ENCODE measurements around the gene RNF181.

RNF181 gene

GRCh38 chr2:85604568-85605339, 9.2 kb downstream of the RNF181 start:
- DNase-seq, result no peak
- TF ChIP-seq, protein P1, sequence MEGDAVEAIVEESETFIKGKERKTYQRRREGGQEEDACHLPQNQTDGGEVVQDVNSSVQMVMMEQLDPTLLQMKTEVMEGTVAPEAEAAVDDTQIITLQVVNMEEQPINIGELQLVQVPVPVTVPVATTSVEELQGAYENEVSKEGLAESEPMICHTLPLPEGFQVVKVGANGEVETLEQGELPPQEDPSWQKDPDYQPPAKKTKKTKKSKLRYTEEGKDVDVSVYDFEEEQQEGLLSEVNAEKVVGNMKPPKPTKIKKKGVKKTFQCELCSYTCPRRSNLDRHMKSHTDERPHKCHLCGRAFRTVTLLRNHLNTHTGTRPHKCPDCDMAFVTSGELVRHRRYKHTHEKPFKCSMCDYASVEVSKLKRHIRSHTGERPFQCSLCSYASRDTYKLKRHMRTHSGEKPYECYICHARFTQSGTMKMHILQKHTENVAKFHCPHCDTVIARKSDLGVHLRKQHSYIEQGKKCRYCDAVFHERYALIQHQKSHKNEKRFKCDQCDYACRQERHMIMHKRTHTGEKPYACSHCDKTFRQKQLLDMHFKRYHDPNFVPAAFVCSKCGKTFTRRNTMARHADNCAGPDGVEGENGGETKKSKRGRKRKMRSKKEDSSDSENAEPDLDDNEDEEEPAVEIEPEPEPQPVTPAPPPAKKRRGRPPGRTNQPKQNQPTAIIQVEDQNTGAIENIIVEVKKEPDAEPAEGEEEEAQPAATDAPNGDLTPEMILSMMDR (IDR thresholded peaks at IDR 0.05), result no peak
- Mint-ChIP-seq H3K27me3 (ENCODE audit: low read depth, poor library complexity) (no peaks in the 10 kb centered on the region), H3K27ac (no peak overlapping the region), H3K36me3 (ENCODE audit: low read depth) (peaks cover 32% of the 10 kb centered on the region), H3K4me1 (peaks cover 55% of the 10 kb centered on the region), H3K4me3 (peak overlapping the region; percentile 34), H3K9me3 (no peaks in the 10 kb centered on the region)

DNA sequence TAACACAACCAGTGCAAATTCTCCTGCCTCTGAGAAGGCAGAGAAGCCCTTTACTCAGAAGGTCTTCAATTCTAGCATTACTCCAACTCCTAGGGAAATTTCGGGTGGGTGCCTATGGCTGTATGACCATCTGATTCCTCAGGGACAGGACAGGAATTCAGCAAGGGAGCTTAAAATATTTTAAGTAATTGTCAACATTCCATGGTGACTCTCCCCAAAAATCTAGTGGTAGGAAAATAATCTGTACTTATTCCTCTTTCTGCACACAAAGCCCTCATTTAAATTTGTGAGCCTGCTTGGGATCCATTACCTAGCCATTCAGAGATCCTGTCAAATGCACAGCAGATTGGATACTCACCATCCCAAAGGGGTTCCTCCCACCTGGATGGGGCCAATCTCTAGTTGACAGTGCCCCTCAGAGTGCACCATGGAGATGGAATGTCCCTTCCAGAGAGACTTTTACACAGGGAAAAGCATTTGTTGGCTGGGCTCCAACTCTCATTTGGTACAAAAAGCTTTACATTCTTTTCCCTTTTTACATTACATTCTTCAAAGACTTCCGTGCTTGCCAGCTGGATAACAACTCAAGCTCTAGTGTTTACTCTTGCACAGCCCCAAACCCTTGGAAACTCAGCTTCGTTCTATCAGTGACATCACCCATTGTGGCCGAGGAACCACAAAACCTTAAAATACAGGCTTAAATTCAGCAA, 10.0 kb downstream of the RNF181 start:
- Mint-ChIP-seq H3K27ac (peak overlapping the region; percentile 81), H3K27me3 (ENCODE audit: low read depth, poor library complexity) (no peaks in the 10 kb centered on the region), H3K4me1 (peaks cover 61% of the 10 kb centered on the region), H3K9me3 (no peaks in the 10 kb centered on the region), H3K36me3 (ENCODE audit: low read depth) (peaks cover 37% of the 10 kb centered on the region), H3K4me3 (no peak overlapping the region)
- no peak for DNase-seq
- TF ChIP-seq, protein P1 (IDR thresholded peaks at IDR 0.05), result no peak

DNA sequence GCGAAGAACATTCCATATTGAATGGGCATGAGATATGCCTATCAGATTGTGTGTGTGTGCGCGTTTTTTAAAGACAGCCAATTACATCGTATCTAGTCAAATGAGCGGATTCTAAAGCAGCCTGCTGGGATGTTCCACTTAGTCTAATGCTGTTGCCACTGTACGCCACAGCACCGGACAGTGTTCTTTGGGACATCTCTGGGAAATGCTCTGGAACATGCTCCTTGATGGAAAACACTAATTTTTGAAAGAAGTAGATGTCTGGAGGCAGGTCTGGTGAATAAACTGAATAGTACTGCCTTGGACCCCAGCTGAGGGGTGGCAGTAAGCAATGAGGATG, 10.5 kb downstream of the RNF181 start:
- Mint-ChIP-seq H3K4me1 (peaks cover 60% of the 10 kb centered on the region), H3K36me3 (ENCODE audit: low read depth) (peaks cover 37% of the 10 kb centered on the region), H3K27me3 (ENCODE audit: low read depth, poor library complexity) (no peaks in the 10 kb centered on the region), H3K4me3 (no peak overlapping the region), H3K9me3 (no peaks in the 10 kb centered on the region), H3K27ac (peak overlapping the region; percentile 81)
- DNase-seq, result no peak
- TF ChIP-seq, protein P1 (IDR thresholded peaks at IDR 0.05), result no peak

DNA sequence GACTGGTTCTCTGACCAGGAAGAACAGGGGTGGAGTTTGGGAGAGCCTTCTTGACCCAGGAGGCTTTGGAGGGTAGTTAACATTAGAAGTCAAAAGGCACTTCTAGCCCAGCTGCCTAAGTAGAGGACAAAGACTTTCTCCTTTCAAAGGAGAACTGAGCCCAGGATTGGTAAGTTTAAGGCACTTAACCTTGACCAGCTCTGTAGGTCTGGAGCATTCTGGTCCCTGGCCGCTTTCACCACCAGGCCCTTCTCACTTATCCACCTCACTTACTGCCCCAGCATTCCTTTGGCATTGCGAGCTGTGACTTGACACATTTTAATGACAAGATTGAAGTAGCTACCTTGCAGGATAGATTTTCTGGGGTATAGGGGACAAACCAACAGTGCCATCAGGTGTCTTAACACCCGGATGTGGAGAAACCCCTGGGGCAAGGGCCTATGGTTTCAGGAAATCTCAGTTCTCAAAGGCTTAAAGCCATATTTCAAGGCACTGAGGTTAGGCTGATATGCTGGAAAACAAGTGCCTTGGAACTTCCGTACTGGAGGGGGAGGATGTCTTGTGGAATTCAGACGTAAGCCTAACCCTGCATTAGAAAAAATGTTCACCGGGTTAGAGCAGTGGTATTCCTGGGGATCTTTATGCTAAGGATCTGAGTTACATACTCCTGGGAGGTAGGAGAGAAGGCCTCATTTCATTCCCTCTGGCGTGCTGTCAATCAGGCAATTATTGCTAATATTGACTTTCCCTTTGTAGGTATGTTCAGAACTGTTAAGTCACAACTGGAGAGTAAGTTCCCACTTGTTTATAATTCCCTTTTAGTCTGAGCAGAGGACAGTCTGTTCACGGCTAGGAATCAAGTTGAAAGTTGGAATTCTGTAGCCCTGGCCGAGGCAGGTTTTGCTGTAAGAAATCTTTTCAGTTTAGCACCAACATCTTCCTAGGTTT, 12.0 kb downstream of the RNF181 start:
- Mint-ChIP-seq H3K27ac (peak overlapping the region; percentile 90), H3K27me3 (ENCODE audit: low read depth, poor library complexity) (no peaks in the 10 kb centered on the region), H3K4me3 (no peak overlapping the region), H3K9me3 (no peaks in the 10 kb centered on the region), H3K4me1 (peaks cover 63% of the 10 kb centered on the region), H3K36me3 (ENCODE audit: low read depth) (peaks cover 37% of the 10 kb centered on the region)
- no peak for DNase-seq
- TF ChIP-seq, protein P1 (IDR thresholded peaks at IDR 0.05), result no peak

DNA sequence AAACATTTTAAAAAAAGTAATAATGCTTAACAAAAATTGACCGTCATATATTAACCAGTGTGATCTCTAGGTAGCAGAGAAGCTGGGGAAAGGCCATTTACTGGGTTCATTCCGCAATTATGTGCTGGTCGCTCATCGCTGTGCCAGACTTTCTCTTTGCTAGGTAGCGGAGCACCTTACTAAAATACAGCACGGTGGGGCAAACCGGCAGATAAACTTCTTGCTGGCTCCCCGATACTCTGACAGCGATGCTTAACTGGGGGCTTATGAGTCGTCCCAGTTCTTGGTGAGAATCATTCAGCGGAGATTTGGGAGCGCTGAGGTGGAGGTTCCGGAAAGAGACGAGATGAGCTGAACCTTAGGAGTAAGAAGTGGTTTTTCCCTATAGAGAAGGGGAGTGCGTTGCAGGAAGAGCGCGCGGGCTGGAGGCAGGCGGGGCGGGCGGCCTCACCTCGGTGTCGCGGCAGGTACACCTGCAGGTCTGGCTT, 15.7 kb downstream of the RNF181 start:
- Mint-ChIP-seq H3K9me3 (no peaks in the 10 kb centered on the region), H3K27ac (peak overlapping the region; percentile 92), H3K4me3 (peak overlapping the region; percentile 99), H3K4me1 (peaks cover 35% of the 10 kb centered on the region), H3K27me3 (ENCODE audit: low read depth, poor library complexity) (no peaks in the 10 kb centered on the region), H3K36me3 (ENCODE audit: low read depth) (peaks cover 30% of the 10 kb centered on the region)
- DNase-seq, result no peak
- TF ChIP-seq, protein P1 (IDR thresholded peaks at IDR 0.05), result no peak
